Measurements from ENCODE around the gene HUS1. TPM values are rescaled to one million over a fixed set of nuclear protein-coding genes. Genes with fewer than 3 reads are reported as not detected.
A peak's percentile ranks its signal among the peaks of the same experiment; 100 is the strongest.

Gene HUS1
- total and polyA plus RNA-seq, 11 donors, result 10.9 to 43.3 (median 26.3) TPM

- intact Hi-C loops (cut with DNase I), result loop anchor here in 3 of 10 donors (5.0 kb wide), 2 partner anchors 159 to 164 kb away; no protein-coding TSS in a partner anchor
- ATAC-seq, result peak in 3 of 4 donors; percentile 19 to 51 (median 35)
- peak within 1 kb of the TSS; percentile 5 to 93 (median 80) for H3K27ac ChIP-seq
- H3K36me3 ChIP-seq, result no peaks in the 10 kb centered on the region
- no peak for TF ChIP-seq POLR2A (IDR thresholded peaks at IDR 0.05)
- H3K27me3 ChIP-seq, result no peaks in the 10 kb centered on the region
- H3K4me1 ChIP-seq, result peaks cover 0 to 73% (median 21%) of the 10 kb centered on the region in 12 donors
- 66 to 80% (median 69%) methylated on average over 7 of the region's 7 CpGs for WGBS, 4 donors
- DNase-seq, result no peak
- peak within 1 kb of the TSS in 8 of 12 donors; percentile 16 to 47 (median 30) for H3K4me3 ChIP-seq
- H3K9me3 ChIP-seq, result no peaks in the 10 kb centered on the region
Measured at GRCh38 chr7:47948141-47948790, 31.1 kb downstream of the HUS1 start, which contains the start of gene PKD1L1. Gene PKD1L1 (minus strand): TSS chr7:47948466. CDS start chr7:47948440, 26 bp downstream.

- DNase-seq (no peak), ATAC-seq (no peak)
- Histone ChIP-seq H3K4me1 (peaks cover 0 to 79% (median 23%) of the 10 kb centered on the region in 12 donors), H3K27ac (peak overlapping the region; percentile 2 to 93 (median 80)), H3K4me3 (peak overlapping the region in 8 of 12 donors; percentile 16 to 47 (median 30)), H3K36me3 (no peaks in the 10 kb centered on the region), H3K9me3 (no peaks in the 10 kb centered on the region), H3K27me3 (no peaks in the 10 kb centered on the region)
- TF ChIP-seq CTCF (IDR thresholded peaks at IDR 0.05), result no peak
- TF ChIP-seq POLR2A (IDR thresholded peaks at IDR 0.05), result no peak
- intact Hi-C loops (cut with DNase I), result loop anchor here in 3 of 10 donors (5.0 kb wide), 2 partner anchors 160 to 165 kb away; no protein-coding TSS in a partner anchor
- 81 to 92% (median 86%) methylated on average over 7 of the region's 7 CpGs for WGBS, 4 donors
Measured at GRCh38 chr7:47947355-47947749, 32.1 kb downstream of the HUS1 start.

- WGBS, 4 donors, result 62 to 70% (median 68%) methylated on average over 7 of the region's 7 CpGs
- Histone ChIP-seq H3K27me3 (no peaks in the 10 kb centered on the region), H3K9me3 (no peaks in the 10 kb centered on the region), H3K36me3 (no peaks in the 10 kb centered on the region), H3K4me1 (peaks cover 0 to 83% (median 26%) of the 10 kb centered on the region in 12 donors), H3K27ac (peak overlapping the region; percentile 19 to 93 (median 80)), H3K4me3 (peak overlapping the region in 6 of 12 donors; percentile 22 to 47 (median 32))
- DNase-seq (no peak), ATAC-seq (no peak)
- intact Hi-C loops (cut with DNase I), result loop anchor here in 3 of 10 donors (5.0 kb wide), 2 partner anchors 161 to 166 kb away; no protein-coding TSS in a partner anchor
- TF ChIP-seq CTCF (IDR thresholded peaks at IDR 0.05) (no peak), POLR2A (IDR thresholded peaks at IDR 0.05) (no peak)
Measured at GRCh38 chr7:47946581-47947354, 32.6 kb downstream of the HUS1 start.

GRCh38 chr7:47945261-47946015, 34.0 kb downstream of the HUS1 start:
- DNase-seq, result peak; percentile 70 to 88 (median 82)
- no peaks in the 10 kb centered on the region for H3K36me3 ChIP-seq
- no peaks in the 10 kb centered on the region for H3K9me3 ChIP-seq
- 30 to 42% (median 37%) methylated on average over 8 of the region's 8 CpGs for WGBS, 4 donors
- H3K27ac ChIP-seq, result peak overlapping the region in 10 of 12 donors; percentile 44 to 93 (median 76)
- peaks cover 0 to 84% (median 38%) of the 10 kb centered on the region in 12 donors for H3K4me1 ChIP-seq
- TF ChIP-seq CTCF (IDR thresholded peaks at IDR 0.05) (peak; percentile 67 to 96 (median 82)), POLR2A (IDR thresholded peaks at IDR 0.05) (no peak)
- no peak for ATAC-seq
- intact Hi-C loops (cut with DNase I), result loop anchor here (1.0 to 5.0 kb wide), 8 partner anchors 23 to 167 kb away; no protein-coding TSS in a partner anchor
- no peaks in the 10 kb centered on the region for H3K27me3 ChIP-seq
- peak overlapping the region in 2 of 12 donors; percentile 6 for H3K4me3 ChIP-seq

Data from heart left ventricle (tissue), 16 donors.